GM21619 (cell line): ENCODE measurements around the gene C1orf74.

ENCODE experiments used
- ATAC-seq: cut with Tn5 transposase; IDR thresholded peaks from one replicate; pipeline ENCODE4 v1.9.1; 2021; ENCODE audit not compliant: unreplicated experiment

C1orf74 gene

DNA sequence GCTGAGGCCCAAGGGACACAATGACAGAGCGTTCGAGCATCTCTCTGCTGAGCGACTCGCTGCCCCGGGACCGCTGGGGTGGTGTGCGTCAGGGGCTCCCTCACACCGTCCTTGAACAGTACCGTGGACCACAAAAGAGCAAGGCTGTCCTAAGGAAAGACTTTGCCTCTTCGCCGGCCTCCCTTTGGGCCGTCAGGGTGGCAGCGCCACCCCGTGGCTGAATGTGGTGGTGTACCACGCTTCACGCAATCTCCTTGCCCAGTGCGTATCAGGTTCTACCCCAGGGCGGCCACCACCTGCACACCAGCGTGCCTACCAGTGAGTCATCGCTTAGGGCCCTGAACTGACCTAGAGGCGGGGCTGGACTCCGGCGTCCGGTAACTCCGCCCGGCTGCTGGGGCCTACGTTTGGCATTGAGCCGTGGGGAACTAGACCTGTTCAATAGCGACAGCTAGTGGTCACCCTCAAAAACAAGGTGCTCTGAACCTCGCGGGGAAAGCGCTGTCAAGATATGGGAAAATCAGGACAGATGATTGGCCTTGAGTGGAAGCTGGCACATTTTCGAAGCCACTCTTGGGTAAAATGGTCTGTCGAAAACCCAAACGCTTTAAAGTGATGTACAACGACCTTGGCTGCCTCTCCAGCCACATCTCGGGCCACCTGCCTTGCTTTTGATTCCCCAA lies 36.6 kb downstream of the C1orf74 start:
- ATAC-seq, result peak; percentile 72

DNA sequence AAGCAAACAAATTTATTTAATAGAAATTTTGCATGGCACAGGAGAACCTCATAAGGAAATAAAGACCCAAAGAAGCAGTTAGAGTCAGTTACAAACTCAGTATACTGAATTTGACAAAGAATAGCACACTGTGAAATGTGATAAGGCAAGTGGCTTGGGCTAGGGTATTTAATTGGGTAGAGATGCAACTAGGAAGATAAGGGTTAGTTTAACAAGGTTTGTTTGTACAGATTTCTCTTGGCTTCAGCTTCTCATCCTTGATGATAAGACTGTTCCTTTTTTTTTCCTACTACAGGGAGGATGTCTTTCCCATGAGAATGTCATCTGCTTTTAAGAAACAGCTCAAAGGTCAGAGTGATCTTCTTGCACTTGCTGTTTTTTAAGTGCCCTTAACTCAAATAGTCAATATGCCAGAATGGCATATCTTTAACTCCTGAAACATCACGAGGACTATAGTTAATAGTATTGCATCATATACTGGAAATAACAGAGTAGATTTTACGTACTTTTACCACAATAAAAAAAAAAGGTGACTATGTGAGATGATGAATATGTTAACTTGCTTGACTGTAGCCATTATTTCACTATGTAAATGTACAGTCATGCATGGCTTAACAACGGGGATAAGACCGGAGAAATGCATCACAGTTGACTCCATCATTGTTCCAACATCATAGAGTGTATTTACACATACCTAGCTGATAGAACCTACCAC lies 37.8 kb downstream of the C1orf74 start:
- ATAC-seq, result no peak

DNA sequence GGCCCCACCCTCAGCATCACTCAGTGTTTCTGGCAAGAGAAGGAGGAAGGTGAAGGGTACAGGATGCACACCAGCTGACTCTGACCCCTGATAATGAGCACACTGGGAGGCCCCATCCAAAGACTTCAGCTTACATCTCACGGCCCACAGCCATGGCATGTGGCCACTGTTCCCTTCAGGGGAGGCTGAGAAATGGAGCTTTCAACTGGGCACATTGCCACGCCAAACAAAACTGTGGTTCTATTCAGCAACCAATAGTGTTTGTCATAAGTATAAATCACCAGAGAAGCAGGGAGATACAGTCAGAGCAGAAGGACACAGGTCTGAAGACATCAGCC lies 41.2 kb downstream of the C1orf74 start:
- ATAC-seq, result no peak

DNA sequence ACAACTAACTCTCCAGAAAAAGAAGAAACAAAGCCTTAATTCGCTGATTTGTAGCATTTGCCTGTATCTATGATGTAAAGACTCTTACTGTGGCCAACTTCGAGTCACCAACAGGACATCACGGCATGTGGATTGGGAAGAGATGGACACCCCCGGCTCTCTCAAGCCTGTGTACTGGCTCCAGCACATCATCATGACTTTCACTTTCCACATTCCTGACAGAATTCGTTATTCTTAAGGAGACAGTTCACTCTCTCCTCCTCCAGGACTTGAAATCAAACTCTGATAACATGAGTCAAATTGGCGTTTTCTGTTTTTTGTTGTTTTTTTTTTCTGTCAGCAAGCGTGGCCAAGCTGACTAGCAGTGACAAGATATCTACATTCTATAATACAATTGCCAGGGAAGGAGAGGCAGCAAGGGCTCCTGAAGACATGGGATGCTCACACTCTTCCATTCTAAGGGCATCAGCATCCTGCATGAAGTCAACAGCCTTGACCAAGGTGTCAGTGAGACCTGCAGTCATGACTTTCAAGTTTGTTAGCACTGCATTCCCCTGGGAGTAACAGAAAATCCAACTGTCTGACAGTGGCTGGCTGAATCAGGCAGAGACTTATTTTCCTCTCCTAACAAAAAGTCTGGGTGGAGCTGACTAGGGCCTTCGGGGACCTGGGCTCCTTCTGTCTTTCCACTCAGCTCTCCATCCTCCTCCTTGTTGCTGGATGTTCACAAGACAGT lies 41.8 kb downstream of the C1orf74 start:
- no peak for ATAC-seq

DNA sequence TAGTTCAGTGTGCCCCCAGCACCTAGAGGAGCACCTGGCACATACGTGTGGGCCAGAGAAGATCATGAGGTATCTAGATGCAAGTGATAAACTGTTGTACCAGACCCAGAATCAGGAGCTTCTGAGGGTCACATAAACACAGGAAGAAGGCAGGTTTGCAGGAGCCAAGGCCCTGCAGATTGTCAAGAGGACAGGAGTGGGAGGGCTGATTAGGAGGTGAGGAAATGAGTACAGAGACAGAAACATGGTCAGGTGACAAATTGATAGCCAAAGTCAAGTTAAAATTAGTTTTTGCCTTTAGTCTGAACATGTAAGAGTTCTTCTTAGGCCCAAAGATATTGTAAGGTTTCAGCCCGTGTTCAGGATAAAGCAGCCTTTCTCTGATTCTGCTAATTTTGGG lies 42.5 kb downstream of the C1orf74 start:
- ATAC-seq, result no peak

DNA sequence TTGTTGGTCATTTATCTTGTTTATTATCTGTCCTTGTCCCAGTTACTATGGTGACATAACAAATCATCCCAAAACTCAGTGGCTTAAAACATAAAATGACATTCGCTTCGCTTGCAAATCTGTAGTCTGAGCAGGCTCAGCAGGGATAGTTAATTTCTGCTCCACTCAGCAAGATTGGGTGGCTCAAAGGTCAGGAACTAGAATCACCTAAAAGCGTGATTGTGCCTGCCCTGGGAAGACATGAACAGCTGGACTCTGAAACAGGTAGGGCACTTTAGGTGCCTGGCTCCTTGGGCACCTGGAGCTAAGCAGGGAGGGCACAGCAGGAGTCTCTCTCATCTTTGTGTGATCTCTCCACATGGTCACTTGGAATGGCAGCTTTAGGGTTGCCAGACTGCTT lies 43.2 kb downstream of the C1orf74 start:
- no peak for ATAC-seq

DNA sequence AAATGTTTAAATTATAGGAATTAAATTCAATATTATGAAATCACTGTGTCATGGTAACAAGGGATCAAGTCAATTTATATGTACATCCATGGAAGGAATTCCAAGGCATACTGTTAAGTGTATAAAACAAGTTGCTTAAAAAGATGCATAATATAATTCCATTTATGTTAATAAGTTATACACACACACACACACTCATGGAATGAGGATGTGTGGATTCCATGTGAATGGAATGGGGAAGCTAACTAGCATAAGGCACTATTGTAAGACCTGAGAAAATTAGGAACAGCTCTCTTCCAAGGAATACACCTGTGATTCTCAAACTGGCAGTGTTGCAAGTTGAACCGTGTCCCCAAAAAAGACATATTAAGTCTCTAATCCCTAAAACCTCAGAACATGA lies 46.1 kb downstream of the C1orf74 start:
- no peak for ATAC-seq

DNA sequence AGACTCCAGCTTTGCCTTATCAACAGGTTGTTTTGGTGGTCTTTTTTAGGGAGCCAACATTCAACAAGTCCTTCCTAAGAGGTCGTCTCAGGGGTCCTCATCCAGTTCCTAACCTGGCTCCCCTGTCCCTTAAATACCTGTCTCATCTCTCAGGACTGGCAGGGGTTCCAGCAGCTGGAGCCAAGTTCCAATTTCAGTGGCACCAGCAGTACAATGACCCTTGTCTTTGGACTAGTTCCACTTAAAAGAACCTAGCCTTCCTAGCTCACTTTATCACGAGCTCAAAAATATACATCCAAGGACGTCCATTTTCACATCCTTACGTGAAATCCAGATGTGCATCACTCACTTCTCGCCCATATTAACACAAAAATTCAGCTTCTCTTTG lies 47.2 kb downstream of the C1orf74 start:
- ATAC-seq, result no peak

DNA sequence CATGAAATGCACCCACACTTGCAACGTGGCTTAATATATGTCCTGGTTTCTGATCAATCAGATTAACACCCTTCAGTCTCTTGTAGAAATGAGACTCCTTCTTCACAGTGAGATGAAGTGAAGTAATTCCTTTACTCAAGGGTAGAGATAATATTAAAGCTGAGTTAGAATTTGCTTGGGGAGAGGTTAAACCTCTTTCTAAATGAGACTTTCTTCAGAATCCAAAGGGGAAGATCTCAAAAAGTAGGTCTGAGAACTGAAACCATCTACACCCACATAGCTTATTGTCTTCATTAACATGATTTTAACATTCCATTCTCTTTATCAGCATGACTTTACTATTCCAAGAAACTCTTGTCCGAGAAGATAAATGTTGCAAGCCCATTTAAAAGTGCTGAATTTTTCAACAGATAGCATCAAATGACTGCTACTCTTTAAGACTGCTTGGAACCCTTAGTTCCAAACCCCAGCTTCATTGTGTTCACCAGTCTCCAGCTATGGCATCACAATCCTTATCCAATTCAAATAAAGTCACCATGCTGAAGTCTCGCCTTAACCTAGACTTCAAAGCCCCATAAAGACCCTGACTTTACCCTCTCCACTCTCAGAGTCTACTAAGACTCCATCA lies 47.8 kb downstream of the C1orf74 start:
- no peak for ATAC-seq

DNA sequence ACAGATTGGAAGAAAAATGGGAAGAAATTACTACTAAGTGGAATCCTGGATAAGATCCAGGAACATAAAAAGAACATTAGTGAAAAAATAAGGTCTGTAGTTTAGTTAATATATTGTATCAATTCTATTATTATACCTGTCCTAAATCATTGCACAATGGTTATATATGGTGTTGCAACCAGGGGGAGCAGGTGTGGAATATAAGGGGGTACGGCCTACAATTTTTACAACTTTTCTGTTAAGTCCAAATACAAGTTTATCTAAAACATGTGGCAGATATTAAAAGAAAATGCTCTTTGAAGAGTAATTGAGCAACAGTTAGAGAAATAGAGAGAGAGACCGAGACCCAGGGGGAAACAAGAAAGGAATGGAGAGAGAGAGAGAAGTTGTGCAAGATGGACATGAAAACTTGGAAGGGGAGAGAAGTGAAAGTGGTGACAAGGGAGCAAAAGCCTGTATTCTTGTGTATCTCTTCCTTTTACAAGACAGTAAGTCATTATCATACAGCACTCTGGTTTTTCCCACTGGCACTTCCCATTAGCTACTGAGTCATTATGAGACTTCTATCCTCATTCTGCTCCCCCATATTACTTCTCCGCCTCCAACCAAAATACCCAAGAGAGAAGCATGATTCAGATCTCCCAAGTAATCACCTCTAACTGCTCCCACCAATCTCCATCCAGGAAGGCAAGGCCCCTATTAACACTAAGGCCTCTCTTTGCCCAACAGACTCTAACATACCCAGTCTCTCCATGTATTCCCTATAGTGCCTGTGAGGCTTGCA lies 50.8 kb downstream of the C1orf74 start:
- ATAC-seq, result no peak

DNA sequence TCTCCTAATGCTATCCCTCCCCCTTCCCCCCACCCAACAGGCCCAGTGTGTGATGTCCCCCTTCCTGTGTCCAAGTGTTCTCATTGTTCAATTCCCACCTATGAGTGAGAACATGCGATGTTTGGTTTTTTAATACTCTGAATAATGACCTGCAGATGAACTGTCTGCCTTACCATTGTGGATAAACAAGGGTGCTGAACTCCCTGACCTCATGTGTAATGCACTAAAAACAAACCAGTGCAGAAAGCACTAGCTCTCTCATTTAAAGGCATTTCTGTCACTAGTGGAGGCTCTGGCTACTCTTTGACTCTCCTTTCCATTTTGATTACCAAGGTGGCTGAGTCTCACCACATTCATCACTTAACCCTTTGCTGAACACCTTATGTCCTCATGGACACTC lies 51.6 kb downstream of the C1orf74 start:
- ATAC-seq, result no peak

DNA sequence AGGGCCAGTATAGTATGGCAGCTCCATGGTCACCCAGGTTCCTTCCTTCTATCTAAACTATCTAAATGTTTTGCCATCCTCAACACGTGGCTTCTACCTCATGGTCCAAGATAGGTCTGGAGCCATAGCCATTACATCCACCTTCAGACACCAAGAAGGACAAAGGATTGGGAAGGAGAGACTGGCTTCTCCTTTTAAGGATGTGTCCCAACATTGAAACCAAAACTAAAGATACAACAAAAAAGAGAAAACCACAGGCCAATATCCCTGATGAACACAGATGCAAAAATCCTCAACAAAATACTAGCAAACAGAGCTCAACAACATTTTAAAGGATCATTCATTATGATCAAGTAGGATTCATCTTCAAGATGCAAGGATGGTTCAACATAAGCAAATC lies 54.9 kb downstream of the C1orf74 start:
- ATAC-seq, result no peak
